H9 (cell line): ENCODE results near the gene DOCK10. TPM values are rescaled to one million over a fixed set of nuclear protein-coding genes. Genes with fewer than 3 reads are reported as not detected.

Experiments used
- DNase-seq: peaks from one replicate; pipeline ENCODE4 v3.0.0-alpha.2; 2017
- H2AFZ ChIP-seq: one replicate; pipeline ENCODE4 v1.6.1; 2013; ENCODE audit warnings: mild to moderate bottlenecking, low read length, control low read depth, moderate library complexity
- H2AK5ac ChIP-seq: 2 replicates; pipeline ENCODE4 v1.6.1; 2013; ENCODE audit warnings: low read length, control low read depth, mixed read lengths; ENCODE audit not compliant: insufficient read length
- H2BK120ac ChIP-seq: one replicate; pipeline ENCODE4 v1.6.1; 2013; ENCODE audit warnings: low read depth, mild to moderate bottlenecking, low read length, control low read depth, inconsistent platforms; ENCODE audit not compliant: poor library complexity, severe bottlenecking
- H2BK12ac ChIP-seq: 2 replicates; pipeline ENCODE4 v1.6.1; 2013; ENCODE audit warnings: low read length, control low read depth, mixed read lengths, low read depth; ENCODE audit not compliant: insufficient read length
- H2BK15ac ChIP-seq: 2 replicates; pipeline ENCODE4 v1.6.1; 2013; ENCODE audit warnings: low read depth, low read length, control low read depth
- H2BK20ac ChIP-seq: one replicate; pipeline ENCODE4 v1.6.1; 2013; ENCODE audit warnings: low read depth, mild to moderate bottlenecking, low read length, control low read depth, inconsistent platforms; ENCODE audit not compliant: poor library complexity, severe bottlenecking
- H2BK5ac ChIP-seq: 2 replicates; pipeline ENCODE4 v1.6.1; 2013; ENCODE audit warnings: low read length, control low read depth, mixed read lengths; ENCODE audit not compliant: insufficient read length
- H3K14ac ChIP-seq: 2 replicates; pipeline ENCODE4 v1.6.1; 2013; ENCODE audit warnings: low read length, control low read depth; ENCODE audit not compliant: insufficient read depth
- H3K18ac ChIP-seq: 2 replicates; pipeline ENCODE4 v1.6.1; 2013; ENCODE audit warnings: low read depth, mild to moderate bottlenecking, mixed read lengths, low read length, control low read depth; ENCODE audit not compliant: insufficient read length
- H3K23ac ChIP-seq: 2 replicates; pipeline ENCODE4 v1.6.1; 2013; ENCODE audit warnings: low read length, control low read depth, mixed read lengths, low read depth; ENCODE audit not compliant: insufficient read length
- H3K23me2 ChIP-seq: 2 replicates; pipeline ENCODE4 v1.6.1; 2013; ENCODE audit warnings: low read depth, mild to moderate bottlenecking, mixed read lengths, low read length, control low read depth; ENCODE audit not compliant: insufficient read length, poor library complexity, severe bottlenecking
- H3K27ac ChIP-seq: 2 replicates; pipeline ENCODE4 v1.5.1; 2013; ENCODE audit warnings: low read length, control low read depth, mixed read lengths, low read depth; ENCODE audit not compliant: insufficient read length
- H3K27me3 ChIP-seq: 2 replicates; pipeline ENCODE4 v1.6.1; 2013; ENCODE audit warnings: low read length, control low read depth, inconsistent platforms; ENCODE audit not compliant: insufficient read depth
- H3K4ac ChIP-seq: 2 replicates; pipeline ENCODE4 v1.6.1; 2013; ENCODE audit warnings: low read depth, mild to moderate bottlenecking, control low read depth, inconsistent platforms, low read length, moderate library complexity
- H3K4me1 ChIP-seq: 2 replicates; pipeline ENCODE4 v1.6.1; 2013; ENCODE audit warnings: low read length, control low read depth, inconsistent platforms; ENCODE audit not compliant: insufficient read depth
- H3K4me2 ChIP-seq: 2 replicates; pipeline ENCODE4 v1.6.1; 2013; ENCODE audit warnings: low read length, control low read depth, mixed read lengths; ENCODE audit not compliant: insufficient read length, insufficient read depth
- H3K56ac ChIP-seq: 2 replicates; pipeline ENCODE4 v1.6.1; 2013; ENCODE audit warnings: low read depth, mild to moderate bottlenecking, mixed read lengths, low read length, control low read depth; ENCODE audit not compliant: insufficient read length
- H3K79me1 ChIP-seq: 2 replicates; pipeline ENCODE4 v1.6.1; 2013; ENCODE audit warnings: low read depth, mild to moderate bottlenecking, moderate library complexity, low read length, control low read depth, inconsistent platforms; ENCODE audit not compliant: insufficient read depth, poor library complexity, severe bottlenecking
- H3K79me2 ChIP-seq: 2 replicates; pipeline ENCODE4 v1.6.1; 2013; ENCODE audit warnings: low read length, control low read depth, inconsistent platforms; ENCODE audit not compliant: insufficient read depth
- H3K9ac ChIP-seq: 2 replicates; pipeline ENCODE4 v1.6.1; 2013; ENCODE audit warnings: low read length, control low read depth, mixed read lengths; ENCODE audit not compliant: insufficient read length; ENCODE audit errors: extremely low read depth
- H3K9me3 ChIP-seq: one replicate; pipeline ENCODE4 v1.6.1; 2013; ENCODE audit warnings: low read depth, low read length, inconsistent platforms; ENCODE audit not compliant: control insufficient read depth
- H3T11ph ChIP-seq: one replicate; pipeline ENCODE4 v1.6.1; 2013; ENCODE audit warnings: mild to moderate bottlenecking, low read length, control low read depth, inconsistent platforms
- H4K20me1 ChIP-seq: one replicate; pipeline ENCODE4 v1.6.1; 2013; ENCODE audit not compliant: control insufficient read depth, insufficient read length, insufficient read depth
- H4K5ac ChIP-seq: 2 replicates; pipeline ENCODE4 v1.6.1; 2013; ENCODE audit warnings: low read depth, mild to moderate bottlenecking, mixed read lengths, low read length, control low read depth; ENCODE audit not compliant: insufficient read length
- H4K8ac ChIP-seq: replicated peaks from 2 replicates; pipeline ENCODE4 v1.6.1; 2013; ENCODE audit warnings: low read length, control low read depth, mixed read lengths, low read depth; ENCODE audit not compliant: insufficient read length
- H4K91ac ChIP-seq: 2 replicates; pipeline ENCODE4 v1.6.1; 2013; ENCODE audit warnings: low read depth, mild to moderate bottlenecking, moderate library complexity, mixed read lengths, low read length, control low read depth; ENCODE audit not compliant: insufficient read length
- H3K27ac Mint-ChIP-seq, 3 experiments: 2 replicates in 2 of 3; 3 replicates in 1 of 3; pipeline ENCODE4 v1.8.0; 2020 to 2021; ENCODE audit warnings: mixed read lengths in 3 of 3, mild to moderate bottlenecking in 1 of 3, moderate library complexity in 1 of 3
- H3K27me3 Mint-ChIP-seq: 2 replicates; pipeline ENCODE4 v1.8.0; 2021; ENCODE audit warnings: low read depth, mild to moderate bottlenecking, moderate library complexity, mixed read lengths
- H3K36me3 Mint-ChIP-seq, 3 experiments: 2 replicates in 2 of 3; 3 replicates in 1 of 3; pipeline ENCODE4 v1.8.0; 2020 to 2021; ENCODE audit warnings: low read depth in 3 of 3, mixed read lengths in 3 of 3; ENCODE audit not compliant: insufficient read depth in 1 of 3
- H3K4me1 Mint-ChIP-seq, 2 experiments: 2 replicates each; pipeline ENCODE4 v1.8.0; 2020; ENCODE audit warnings: mixed read lengths in 2 of 2
- H3K4me3 Mint-ChIP-seq, 2 experiments: 2 replicates in 1 of 2; 3 replicates in 1 of 2; pipeline ENCODE4 v1.8.0; 2020 to 2021; ENCODE audit warnings: mild to moderate bottlenecking in 2 of 2, mixed read lengths in 2 of 2, moderate library complexity in 1 of 2
- H3K9me3 Mint-ChIP-seq, 2 experiments: 2 replicates in 1 of 2; 3 replicates in 1 of 2; pipeline ENCODE4 v1.8.0; 2020; ENCODE audit warnings: mild to moderate bottlenecking in 2 of 2, mixed read lengths in 2 of 2, moderate library complexity in 1 of 2
- CTCF ChIP-seq: fragments of 200-600 bp; sonication (generic); conservative IDR thresholded peaks from 3 replicates; pipeline ENCODE4 v1.8.0; 2021; ENCODE audit warnings: antibody characterized with exemption, mild to moderate bottlenecking
- WGBS: extraction: QIAGEN DNeasy Blood & Tissue Kit; methylation state at CpG from one replicate; pipeline ENCODE4 v1.1.7; 2013; ENCODE audit warnings: missing lambda C conversion rate, low lambda C conversion rate, mixed read lengths; ENCODE audit not compliant: insufficient read length; ENCODE audit errors: extremely low coverage; 5-methylcytosine and 5-hydroxymethylcytosine counted together
- total RNA-seq: library from RNA; stranded (reverse); gene quantifications from 2 replicates; pipeline ENCODE4 v1.2.1, GENCODE V29; 2021

The DOCK10 gene
- total RNA-seq, 1 experiment from 2014 or later = 0.79 TPM

GRCh38 chr2:224999754-225000153 is 42.5 kb downstream of the DOCK10 start:
- Histone ChIP-seq H3T11ph (no peak overlapping the region), H3K18ac (no peak overlapping the region), H3K23me2 (no peaks in the 10 kb centered on the region), H3K14ac (no peak overlapping the region), H3K23ac (no peak overlapping the region), H2BK12ac (no peak overlapping the region), H3K9ac (no peak overlapping the region), H3K4ac (no peak overlapping the region), H3K56ac (no peak overlapping the region), H3K9me3 (no peaks in the 10 kb centered on the region), H2BK15ac (no peak overlapping the region), H3K79me2 (no peaks in the 10 kb centered on the region), H4K5ac (no peak overlapping the region), H3K79me1 (no peaks in the 10 kb centered on the region), H2BK5ac (no peak overlapping the region), H4K20me1 (no peaks in the 10 kb centered on the region), H4K91ac (no peak overlapping the region), H2AFZ (no peak overlapping the region), H3K4me1 (no peaks in the 10 kb centered on the region), H3K27me3 (no peaks in the 10 kb centered on the region), H3K4me2 (no peak overlapping the region), H2BK20ac (no peak overlapping the region), H4K8ac (no peak overlapping the region), H3K27ac (no peak overlapping the region), H2AK5ac (no peak overlapping the region), H2BK120ac (no peak overlapping the region)
- Mint-ChIP-seq H3K27ac (no peak overlapping the region), H3K36me3 (no peaks in the 10 kb centered on the region), H3K27me3 (no peaks in the 10 kb centered on the region; the same call in 1 of the 2 replicates), H3K9me3 (no peaks in the 10 kb centered on the region; a peak in 1 of 5 replicates), H3K4me3 (no peak overlapping the region), H3K4me1 (peaks cover 0 to 4% of the 10 kb centered on the region in 2 experiments; a peak in 2 of 4 replicates)
- DNase-seq = no peak
- no peak for TF ChIP-seq CTCF
- WGBS = no CpG with 5 or more reads among the region's 3 CpGs
